CD4-positive, alpha-beta memory T cell (primary cell): ENCODE results near the gene TAF11L14. TPM values are rescaled to one million over a fixed set of nuclear protein-coding genes. Genes with fewer than 3 reads are reported as not detected.

Experiments
- CTCF ChIA-PET: fragments of 350-600 bp; sonication (Branson Sonifier 250); formaldehyde crosslinking; loops from one replicate; lab custom pipeline; 2021; ENCODE audit warnings: inconsistent platforms; ENCODE audit not compliant: partially characterized antibody; lab: Charles Lee
- POLR2A ChIA-PET: fragments of 350-600 bp; sonication (Branson Sonifier 250); formaldehyde crosslinking; loops from one replicate; lab custom pipeline; 2021; ENCODE audit not compliant: partially characterized antibody; lab: Charles Lee
- DNase-seq, 5 donors: peaks; one replicate each; pipeline versions ENCODE4 v3.0.0 to v3.0.0-alpha.2; 2020 to 2022; ENCODE audit warnings: mixed read lengths in 1 of 5
- H3K27ac ChIP-seq: one replicate; pipeline ENCODE4 v1.7.0; 2013; ENCODE audit warnings: low read depth, low read length
- H3K27me3 ChIP-seq: 2 replicates; pipeline ENCODE4 v1.7.0; 2013; ENCODE audit warnings: mild to moderate bottlenecking, low read length, moderate library complexity; ENCODE audit not compliant: insufficient read depth
- H3K36me3 ChIP-seq: 2 replicates; pipeline ENCODE4 v1.7.0; 2013; ENCODE audit warnings: mild to moderate bottlenecking, low read length, moderate library complexity; ENCODE audit not compliant: insufficient read depth
- H3K4me1 ChIP-seq: 2 replicates; pipeline ENCODE4 v1.7.0; 2013; ENCODE audit warnings: mild to moderate bottlenecking, low read length, moderate library complexity; ENCODE audit not compliant: insufficient read depth
- H3K4me3 ChIP-seq, 2 donors: one replicate each; pipeline ENCODE4 v1.7.0; 2013; ENCODE audit warnings: low read length in 2 of 2, mild to moderate bottlenecking in 1 of 2
- H3K9me3 ChIP-seq, 2 donors: one replicate each; pipeline ENCODE4 v1.7.0; 2013; ENCODE audit warnings: low read length in 2 of 2, control low read depth in 1 of 2; ENCODE audit not compliant: control insufficient read depth in 1 of 2
- H3K27ac Mint-ChIP-seq, 7 donors: one replicate each; pipeline ENCODE4 v1.8.0; 2020 to 2021; ENCODE audit warnings: mixed read lengths in 7 of 7, mild to moderate bottlenecking in 6 of 7, inconsistent platforms in 3 of 7, moderate library complexity in 3 of 7
- H3K27me3 Mint-ChIP-seq, 2 donors: one replicate each; pipeline ENCODE4 v1.8.0; 2020 to 2021; ENCODE audit warnings: mixed read lengths in 2 of 2
- H3K36me3 Mint-ChIP-seq, 2 donors: one replicate each; pipeline ENCODE4 v1.8.0; 2020 to 2021; ENCODE audit warnings: mixed read lengths in 2 of 2, inconsistent platforms in 1 of 2, mild to moderate bottlenecking in 1 of 2
- H3K4me1 Mint-ChIP-seq, 4 donors: one replicate each; pipeline ENCODE4 v1.8.0; 2020 to 2021; ENCODE audit warnings: mixed read lengths in 4 of 4, mild to moderate bottlenecking in 1 of 4
- H3K4me3 Mint-ChIP-seq, 8 donors: one replicate each; pipeline ENCODE4 v1.8.0; 2020 to 2021; ENCODE audit warnings: mixed read lengths in 8 of 8, mild to moderate bottlenecking in 7 of 8, moderate library complexity in 6 of 8, inconsistent platforms in 3 of 8
- H3K9me3 Mint-ChIP-seq, 8 donors: one replicate each; pipeline ENCODE4 v1.8.0; 2020 to 2021; ENCODE audit warnings: mixed read lengths in 8 of 8, mild to moderate bottlenecking in 5 of 8, inconsistent platforms in 3 of 8, moderate library complexity in 1 of 8
- intact Hi-C: fragments of 100-400 bp; cut with micrococcal nuclease; formaldehyde crosslinking; loops from one replicate; pipeline ENCODE4 v1.15.1; 2023
- polyA plus RNA-seq, 2 donors: library from polyadenylated mRNA; unstranded; fragments of 300-500 nt; fragmentation: Illumina TruSeq; gene quantifications; one replicate each; pipeline ENCODE4 v1.2.3, GENCODE V29; 2021
- total RNA-seq, 2 experiments: library from RNA; stranded (reverse); gene quantifications; one replicate each; pipeline ENCODE4 v1.2.3, GENCODE V29; 2021

Gene TAF11L14
- total and polyA plus RNA-seq, 4 experiments from 2014 or later: not detected

DNA sequence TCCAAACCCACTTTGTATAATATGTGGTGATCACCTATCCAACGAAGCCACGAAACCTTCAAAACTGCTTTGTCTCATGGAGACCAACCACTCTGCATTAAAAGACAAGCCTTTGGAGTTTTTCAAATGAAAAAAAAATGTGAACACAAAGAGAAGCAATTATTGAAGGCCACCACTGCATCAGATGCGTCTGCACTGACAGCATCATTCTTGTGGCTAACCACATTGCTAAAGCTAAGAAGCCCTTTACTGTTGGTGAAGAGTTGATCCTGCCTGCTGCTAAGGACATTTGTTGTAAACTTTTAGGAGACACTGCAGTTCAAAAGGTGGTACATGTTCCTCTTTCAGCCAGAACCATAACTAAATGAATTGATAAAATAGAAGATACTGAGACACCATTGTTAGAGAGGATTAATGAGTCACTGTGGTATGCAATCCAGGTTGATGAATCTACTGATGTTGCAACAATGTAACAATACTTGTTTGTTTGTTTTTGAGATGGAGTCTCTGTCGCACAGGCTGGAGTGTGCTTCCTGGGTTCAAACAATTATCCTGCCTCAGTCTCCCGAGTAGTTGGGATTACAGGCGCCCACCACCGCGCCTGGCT lies 45.4 kb downstream of the TAF11L14 start:
- Histone ChIP-seq H3K4me1 (no peaks in the 10 kb centered on the region), H3K36me3 (no peaks in the 10 kb centered on the region), H3K9me3 (no peaks in the 10 kb centered on the region), H3K27me3 (no peaks in the 10 kb centered on the region), H3K27ac (no peak overlapping the region), H3K4me3 (no peak overlapping the region)
- no peak overlapping the region for H3K4me3 Mint-ChIP-seq
- no peak for DNase-seq
- no peak overlapping the region for H3K27ac Mint-ChIP-seq
- no peaks in the 10 kb centered on the region for H3K27me3 Mint-ChIP-seq
- peaks cover 2 to 10% (median 4%) of the 10 kb centered on the region in 8 donors for H3K9me3 Mint-ChIP-seq
- CTCF ChIA-PET: no interaction called here
- POLR2A ChIA-PET: no interaction called here
- intact Hi-C loops: no loop called here
- no peaks in the 10 kb centered on the region for H3K36me3 Mint-ChIP-seq
- no peaks in the 10 kb centered on the region for H3K4me1 Mint-ChIP-seq

DNA sequence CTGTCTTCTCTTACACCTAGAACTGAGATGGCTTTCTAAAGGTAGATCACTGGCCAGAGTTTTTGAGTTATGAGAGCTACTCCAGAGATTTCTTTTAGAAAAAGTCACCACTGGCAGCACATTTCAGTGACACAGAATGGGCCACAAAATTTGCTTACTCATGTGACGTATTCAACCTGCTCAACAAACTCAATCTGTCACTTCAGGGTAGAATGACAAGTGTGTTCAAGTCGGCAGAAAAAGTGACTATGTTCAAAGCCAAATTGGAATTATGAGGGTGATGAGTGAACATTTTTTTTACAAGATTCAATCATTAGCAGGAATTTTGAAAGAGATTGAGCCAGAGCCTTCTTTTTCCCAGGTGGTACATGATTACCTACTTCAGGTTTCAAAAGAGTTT lies 46.5 kb downstream of the TAF11L14 start:
- Mint-ChIP-seq H3K4me3 (no peak overlapping the region), H3K36me3 (no peaks in the 10 kb centered on the region), H3K27me3 (no peaks in the 10 kb centered on the region), H3K27ac (no peak overlapping the region), H3K9me3 (peaks cover under 1 to 10% (median 4%) of the 10 kb centered on the region in 8 donors), H3K4me1 (no peaks in the 10 kb centered on the region)
- Histone ChIP-seq H3K4me1 (no peaks in the 10 kb centered on the region), H3K4me3 (no peak overlapping the region), H3K27me3 (no peaks in the 10 kb centered on the region), H3K9me3 (no peaks in the 10 kb centered on the region), H3K36me3 (no peaks in the 10 kb centered on the region), H3K27ac (no peak overlapping the region)
- POLR2A ChIA-PET: no interaction called here
- DNase-seq: no peak
- CTCF ChIA-PET: no interaction called here
- intact Hi-C loops: no loop called here

Other genes with a start within 250 kb of the TAF11L14 start
- gene TAF11L2, start 136.2 kb upstream of the TAF11L14 start, total RNA-seq: not detected
- gene TAF11L2, start 136.2 kb upstream of the TAF11L14 start, polyA plus RNA-seq: not detected
- not detected for gene TAF11L3, start 116.1 kb upstream of the TAF11L14 start, total RNA-seq
- gene TAF11L3, start 116.1 kb upstream of the TAF11L14 start, polyA plus RNA-seq: not detected
- not detected for gene TAF11L4, start 112.7 kb upstream of the TAF11L14 start, total RNA-seq
- not detected for gene TAF11L4, start 112.7 kb upstream of the TAF11L14 start, polyA plus RNA-seq
- gene TAF11L5, start 109.2 kb upstream of the TAF11L14 start, total RNA-seq: not detected
- gene TAF11L5, start 109.2 kb upstream of the TAF11L14 start, polyA plus RNA-seq: not detected
- not detected for gene TAF11L6, start 105.8 kb upstream of the TAF11L14 start, total RNA-seq
- not detected for gene TAF11L6, start 105.8 kb upstream of the TAF11L14 start, polyA plus RNA-seq
- gene TAF11L7, start 48.7 kb upstream of the TAF11L14 start, total RNA-seq: not detected
- not detected for gene TAF11L7, start 48.7 kb upstream of the TAF11L14 start, polyA plus RNA-seq
- not detected for gene TAF11L8, start 43.5 kb upstream of the TAF11L14 start, total RNA-seq
- not detected for gene TAF11L8, start 43.5 kb upstream of the TAF11L14 start, polyA plus RNA-seq
- gene TAF11L9, start 40.1 kb upstream of the TAF11L14 start, total RNA-seq: not detected
- gene TAF11L9, start 40.1 kb upstream of the TAF11L14 start, polyA plus RNA-seq: not detected
- gene TAF11L10, start 36.6 kb upstream of the TAF11L14 start, total RNA-seq: not detected
- gene TAF11L10, start 36.6 kb upstream of the TAF11L14 start, polyA plus RNA-seq: not detected
- gene TAF11L11, start 30.3 kb upstream of the TAF11L14 start, total RNA-seq: not detected
- gene TAF11L11, start 30.3 kb upstream of the TAF11L14 start, polyA plus RNA-seq: not detected
- not detected for gene TAF11L12, start 24.1 kb upstream of the TAF11L14 start, total RNA-seq
- not detected for gene TAF11L12, start 24.1 kb upstream of the TAF11L14 start, polyA plus RNA-seq
- gene TAF11L13, start 2.4 kb upstream of the TAF11L14 start, total RNA-seq: not detected
- not detected for gene TAF11L13, start 2.4 kb upstream of the TAF11L14 start, polyA plus RNA-seq